SK-N-SH (cell line): ENCODE data around the gene PPP1R37. TPM values are rescaled to one million over a fixed set of nuclear protein-coding genes. Genes with fewer than 3 reads are reported as not detected.

ENCODE experiments used
- CTCF ChIA-PET: fragments of 300-600, 350-600 bp; formaldehyde crosslinking; extraction: SDS; loops from one replicate; lab custom pipeline; 2021; lab: Yijun Ruan, JAX
- POLR2A ChIA-PET: fragments of 350-600 bp; sonication (Branson Sonifier 250); formaldehyde crosslinking; extraction: SDS; loops from one replicate; lab custom pipeline; 2020; ENCODE audit warnings: antibody characterized with exemption, inconsistent platforms; lab: Yijun Ruan, JAX
- DNase-seq: peaks from one replicate; pipeline ENCODE4 v3.0.0; 2012
- H2AFZ ChIP-seq: fragments of 200-600 bp; sonication (generic); 2 replicates; pipeline ENCODE4 v1.8.1; 2016; ENCODE audit warnings: antibody characterized with exemption, mild to moderate bottlenecking, low read depth
- H3F3A ChIP-seq: fragments of 200-600 bp; sonication (generic); replicated peaks from 2 replicates; pipeline ENCODE3; 2016; ENCODE audit warnings: antibody characterized with exemption, mild to moderate bottlenecking; ENCODE audit not compliant: insufficient read depth
- H3K27ac ChIP-seq, 2 experiments: fragments of 200-500 bp in 1 of 2; fragments of 200-600 bp in 1 of 2; sonication (Bioruptor generic) in 1 of 2; sonication (generic), shearing (Covaris generic) in 1 of 2; 2 replicates each; pipeline versions ENCODE4 v1.5.1 to v1.6.1; 2014 to 2016; ENCODE audit warnings: low read depth in 2 of 2, inconsistent platforms in 1 of 2, low read length in 1 of 2, mild to moderate bottlenecking in 1 of 2, mixed read lengths in 1 of 2
- H3K27me3 ChIP-seq: fragments of 200-600 bp; sonication (generic), shearing (Covaris generic); 2 replicates; pipeline ENCODE4 v1.6.1; 2016; ENCODE audit warnings: mixed run types; ENCODE audit not compliant: insufficient read depth
- H3K36me3 ChIP-seq, 2 experiments: fragments of 200-500 bp in 1 of 2; fragments of 200-600 bp in 1 of 2; sonication (Bioruptor generic) in 1 of 2; sonication (generic) in 1 of 2; replicated peaks in 1 of 2; 2 replicates each; pipeline versions ENCODE3 to v1.5.1; 2014 to 2016; ENCODE audit warnings: low read length in 1 of 2, mild to moderate bottlenecking in 1 of 2; ENCODE audit not compliant: insufficient read depth in 2 of 2, control insufficient read depth in 1 of 2
- H3K4me1 ChIP-seq, 2 experiments: fragments of 200-500 bp in 1 of 2; fragments of 200-600 bp in 1 of 2; sonication (Bioruptor generic) in 1 of 2; sonication (generic), shearing (Covaris generic) in 1 of 2; 2 replicates each; pipeline versions ENCODE4 v1.5.1 to v1.6.1; 2014 to 2016; ENCODE audit warnings: low read depth in 1 of 2, low read length in 1 of 2, mixed run types in 1 of 2; ENCODE audit not compliant: insufficient read depth in 2 of 2, control insufficient read depth in 1 of 2
- H3K4me2 ChIP-seq: fragments of 200-600 bp; sonication (generic), shearing (Covaris generic); 2 replicates; pipeline ENCODE4 v1.6.1; 2017; ENCODE audit warnings: mixed run types
- H3K4me3 ChIP-seq, 2 experiments: fragments of 200-500 bp in 1 of 2; fragments of 200-600 bp in 1 of 2; sonication (Bioruptor generic) in 1 of 2; sonication (generic), shearing (Covaris generic) in 1 of 2; 2 replicates each; pipeline versions ENCODE4 v1.5.1 to v1.8.1; 2014 to 2016; ENCODE audit warnings: low read depth in 2 of 2, inconsistent platforms in 1 of 2, low read length in 1 of 2, mild to moderate bottlenecking in 1 of 2, mixed read lengths in 1 of 2, moderate library complexity in 1 of 2
- H3K79me2 ChIP-seq: fragments of 200-600 bp; sonication (generic); 2 replicates; pipeline ENCODE4 v1.8.1; 2017; ENCODE audit warnings: mild to moderate bottlenecking; ENCODE audit not compliant: insufficient read depth
- H3K9ac ChIP-seq: fragments of 200-600 bp; sonication (generic); 2 replicates; pipeline ENCODE4 v1.6.1; 2017; ENCODE audit warnings: mixed run types
- H3K9me2 ChIP-seq: fragments of 200-600 bp; sonication (generic); 2 replicates; pipeline ENCODE4 v1.6.1; 2017; ENCODE audit warnings: mixed run types
- H3K9me3 ChIP-seq: fragments of 200-600 bp; sonication (generic); 2 replicates; pipeline ENCODE4 v1.6.1; 2017; ENCODE audit warnings: mixed run types, mild to moderate bottlenecking, moderate library complexity
- H4K20me1 ChIP-seq: fragments of 200-600 bp; sonication (generic); 2 replicates; pipeline ENCODE4 v1.6.1; 2017; ENCODE audit warnings: mild to moderate bottlenecking, mixed run types; ENCODE audit not compliant: insufficient read depth
- CHD2 ChIP-seq: fragments of 150-350 bp; IDR thresholded peaks from 2 replicates; pipeline ENCODE4 v1.6.1; 2018; ENCODE audit warnings: low read length; ENCODE audit not compliant: partially characterized antibody
- EP300 ChIP-seq, 2 experiments: IDR thresholded peaks; 2 replicates each; pipeline versions ENCODE4 v1.4.0 to v1.6.1; 2012; ENCODE audit warnings: borderline replicate concordance in 1 of 2, low read depth in 1 of 2, low read length in 1 of 2
- RAD21 ChIP-seq: IDR thresholded peaks from 2 replicates; pipeline ENCODE4 v1.6.1; 2012; ENCODE audit warnings: mild to moderate bottlenecking, low read length
- RCOR1 ChIP-seq: fragments of 150-350 bp; IDR thresholded peaks from 2 replicates; pipeline ENCODE4 v1.6.1; 2017; ENCODE audit warnings: antibody characterized with exemption, low read length
- SIN3A ChIP-seq: IDR thresholded peaks from 2 replicates; pipeline ENCODE4 v1.6.1; 2012; ENCODE audit warnings: low read depth, mild to moderate bottlenecking, low read length, moderate library complexity, borderline replicate concordance
- TCF12 ChIP-seq: IDR thresholded peaks from 2 replicates; pipeline ENCODE4 v1.4.0; 2012
- WGBS: methylation state at CpG from one replicate; pipeline ENCODE4 v1.1.6; 2017; ENCODE audit warnings: low lambda C conversion rate; 5-methylcytosine and 5-hydroxymethylcytosine counted together
- polyA plus RNA-seq, 3 experiments: library from polyadenylated mRNA; depleted of rRNA; stranded (reverse); fragments of >200 nt; gene quantifications; 2 replicates each; pipeline ENCODE4 v1.2.3, GENCODE V29; 2012
- TF ChIP-seq, protein P1 (sequence below): IDR thresholded peaks from 2 replicates; pipeline ENCODE4 v1.4.0; 2012; ENCODE audit warnings: low read depth, borderline replicate concordance
- TF ChIP-seq, protein P2 (sequence below): fragments of 150-350 bp; IDR thresholded peaks from 2 replicates; pipeline ENCODE4 v1.6.1; 2016; ENCODE audit warnings: mild to moderate bottlenecking, low read depth, low read length
- TF ChIP-seq, protein P3 (sequence below): IDR thresholded peaks from 2 replicates; pipeline ENCODE4 v1.6.1; 2012; ENCODE audit warnings: mild to moderate bottlenecking, low read depth, low read length, moderate library complexity
- TF ChIP-seq, protein P4 (sequence below): IDR thresholded peaks from 2 replicates; pipeline ENCODE4; 2012

PPP1R37 gene
- polyA plus RNA-seq, 1 of the 3 experiments (the other 2 are of a cell fraction), result 24.4 TPM

DNA sequence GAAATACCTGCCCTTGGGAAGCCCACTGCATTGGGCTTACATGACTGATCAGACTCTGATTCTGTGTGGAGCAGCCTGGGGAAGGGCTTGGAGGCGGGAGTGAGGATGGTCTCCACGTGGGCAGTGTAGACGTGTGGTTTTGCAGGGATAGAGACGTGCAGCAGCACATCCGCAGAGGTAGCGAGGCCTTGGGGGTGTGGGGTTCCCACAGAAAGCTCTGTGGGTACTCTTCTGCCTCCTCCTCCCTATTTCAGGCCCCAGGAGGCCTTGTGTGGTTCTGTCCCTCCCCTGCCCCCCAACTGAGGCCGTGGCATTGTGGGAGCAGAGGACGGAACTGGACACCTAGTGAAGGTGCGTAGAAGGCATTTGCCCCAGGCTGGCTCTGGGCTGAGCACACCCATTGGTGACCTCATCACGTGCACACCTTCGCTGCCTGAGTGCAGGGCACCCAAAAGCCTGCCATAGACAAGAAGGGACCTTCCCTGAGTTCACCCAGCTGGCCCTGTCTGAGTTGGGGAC is 28.9 kb downstream of the PPP1R37 start:
- H3K27ac ChIP-seq, result no peak overlapping the region
- peaks cover 71% of the 10 kb centered on the region for H3K79me2 ChIP-seq
- no peaks in the 10 kb centered on the region for H3F3A ChIP-seq
- no peaks in the 10 kb centered on the region for H3K9me2 ChIP-seq
- H3K4me2 ChIP-seq, result no peak overlapping the region
- no peak for DNase-seq
- H3K9me3 ChIP-seq, result no peaks in the 10 kb centered on the region
- no peaks in the 10 kb centered on the region for H3K36me3 ChIP-seq
- TF ChIP-seq RAD21 (no peak), TCF12 (no peak), CHD2 (no peak), EP300 (IDR thresholded peaks at IDR 0.05; ENCODE audit: borderline replicate concordance in 1 of 2, low read depth in 1 of 2, low read length in 1 of 2) (no peak), SIN3A (no peak), RCOR1 (no peak)
- TF ChIP-seq, protein P1, sequence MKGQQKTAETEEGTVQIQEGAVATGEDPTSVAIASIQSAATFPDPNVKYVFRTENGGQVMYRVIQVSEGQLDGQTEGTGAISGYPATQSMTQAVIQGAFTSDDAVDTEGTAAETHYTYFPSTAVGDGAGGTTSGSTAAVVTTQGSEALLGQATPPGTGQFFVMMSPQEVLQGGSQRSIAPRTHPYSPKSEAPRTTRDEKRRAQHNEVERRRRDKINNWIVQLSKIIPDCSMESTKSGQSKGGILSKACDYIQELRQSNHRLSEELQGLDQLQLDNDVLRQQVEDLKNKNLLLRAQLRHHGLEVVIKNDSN, result no peak
- TF ChIP-seq, protein P2, sequence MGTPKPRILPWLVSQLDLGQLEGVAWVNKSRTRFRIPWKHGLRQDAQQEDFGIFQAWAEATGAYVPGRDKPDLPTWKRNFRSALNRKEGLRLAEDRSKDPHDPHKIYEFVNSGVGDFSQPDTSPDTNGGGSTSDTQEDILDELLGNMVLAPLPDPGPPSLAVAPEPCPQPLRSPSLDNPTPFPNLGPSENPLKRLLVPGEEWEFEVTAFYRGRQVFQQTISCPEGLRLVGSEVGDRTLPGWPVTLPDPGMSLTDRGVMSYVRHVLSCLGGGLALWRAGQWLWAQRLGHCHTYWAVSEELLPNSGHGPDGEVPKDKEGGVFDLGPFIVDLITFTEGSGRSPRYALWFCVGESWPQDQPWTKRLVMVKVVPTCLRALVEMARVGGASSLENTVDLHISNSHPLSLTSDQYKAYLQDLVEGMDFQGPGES, result no peak
- TF ChIP-seq, protein P3, sequence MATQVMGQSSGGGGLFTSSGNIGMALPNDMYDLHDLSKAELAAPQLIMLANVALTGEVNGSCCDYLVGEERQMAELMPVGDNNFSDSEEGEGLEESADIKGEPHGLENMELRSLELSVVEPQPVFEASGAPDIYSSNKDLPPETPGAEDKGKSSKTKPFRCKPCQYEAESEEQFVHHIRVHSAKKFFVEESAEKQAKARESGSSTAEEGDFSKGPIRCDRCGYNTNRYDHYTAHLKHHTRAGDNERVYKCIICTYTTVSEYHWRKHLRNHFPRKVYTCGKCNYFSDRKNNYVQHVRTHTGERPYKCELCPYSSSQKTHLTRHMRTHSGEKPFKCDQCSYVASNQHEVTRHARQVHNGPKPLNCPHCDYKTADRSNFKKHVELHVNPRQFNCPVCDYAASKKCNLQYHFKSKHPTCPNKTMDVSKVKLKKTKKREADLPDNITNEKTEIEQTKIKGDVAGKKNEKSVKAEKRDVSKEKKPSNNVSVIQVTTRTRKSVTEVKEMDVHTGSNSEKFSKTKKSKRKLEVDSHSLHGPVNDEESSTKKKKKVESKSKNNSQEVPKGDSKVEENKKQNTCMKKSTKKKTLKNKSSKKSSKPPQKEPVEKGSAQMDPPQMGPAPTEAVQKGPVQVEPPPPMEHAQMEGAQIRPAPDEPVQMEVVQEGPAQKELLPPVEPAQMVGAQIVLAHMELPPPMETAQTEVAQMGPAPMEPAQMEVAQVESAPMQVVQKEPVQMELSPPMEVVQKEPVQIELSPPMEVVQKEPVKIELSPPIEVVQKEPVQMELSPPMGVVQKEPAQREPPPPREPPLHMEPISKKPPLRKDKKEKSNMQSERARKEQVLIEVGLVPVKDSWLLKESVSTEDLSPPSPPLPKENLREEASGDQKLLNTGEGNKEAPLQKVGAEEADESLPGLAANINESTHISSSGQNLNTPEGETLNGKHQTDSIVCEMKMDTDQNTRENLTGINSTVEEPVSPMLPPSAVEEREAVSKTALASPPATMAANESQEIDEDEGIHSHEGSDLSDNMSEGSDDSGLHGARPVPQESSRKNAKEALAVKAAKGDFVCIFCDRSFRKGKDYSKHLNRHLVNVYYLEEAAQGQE, result no peak
- TF ChIP-seq, protein P4, sequence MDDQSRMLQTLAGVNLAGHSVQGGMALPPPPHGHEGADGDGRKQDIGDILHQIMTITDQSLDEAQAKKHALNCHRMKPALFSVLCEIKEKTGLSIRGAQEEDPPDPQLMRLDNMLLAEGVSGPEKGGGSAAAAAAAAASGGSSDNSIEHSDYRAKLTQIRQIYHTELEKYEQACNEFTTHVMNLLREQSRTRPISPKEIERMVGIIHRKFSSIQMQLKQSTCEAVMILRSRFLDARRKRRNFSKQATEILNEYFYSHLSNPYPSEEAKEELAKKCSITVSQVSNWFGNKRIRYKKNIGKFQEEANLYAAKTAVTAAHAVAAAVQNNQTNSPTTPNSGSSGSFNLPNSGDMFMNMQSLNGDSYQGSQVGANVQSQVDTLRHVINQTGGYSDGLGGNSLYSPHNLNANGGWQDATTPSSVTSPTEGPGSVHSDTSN, result no peak
- ChIA-PET CTCF (interaction anchor here (1.3 kb wide), 1 partner anchor 79 kb away, joined by 3 read pairs; no protein-coding TSS in a partner anchor), POLR2A (no interaction called here)
- no peak overlapping the region for H3K4me3 ChIP-seq
- H3K4me1 ChIP-seq, result peaks cover 0 to 24% of the 10 kb centered on the region in 2 experiments; a peak in 1 of 4 replicates
- peaks cover 87% of the 10 kb centered on the region for H4K20me1 ChIP-seq
- WGBS, result 91% methylated on average over 5 of the region's 11 CpGs
- H3K9ac ChIP-seq, result no peak overlapping the region
- H3K27me3 ChIP-seq, result no peaks in the 10 kb centered on the region
- no peak overlapping the region for H2AFZ ChIP-seq
